HEK293T (cell line): ENCODE results near the gene ACBD3.

Source experiments
- CTCF ChIA-PET: fragments of 350-600 bp; formaldehyde crosslinking; extraction: SDS; loops from one replicate; lab custom pipeline; 2021; ENCODE audit warnings: antibody characterized with exemption, inconsistent platforms; lab: Yijun Ruan, JAX
- POLR2A ChIA-PET: fragments of 350-600 bp; formaldehyde crosslinking; extraction: SDS; loops from one replicate; lab custom pipeline; 2020; ENCODE audit warnings: antibody characterized with exemption, inconsistent platforms; lab: Yijun Ruan, JAX
- DNase-seq: peaks from one replicate; pipeline ENCODE4 v3.0.0; 2012; ENCODE audit warnings: mixed read lengths; ENCODE audit errors: extremely low spot score
- ARNT ChIP-seq: fragments of 450-650 bp; IDR thresholded peaks from 2 replicates; pipeline ENCODE4 v1.6.1; 2017; ENCODE audit warnings: mild to moderate bottlenecking
- BHLHE40 ChIP-seq: fragments of 450-650 bp; IDR thresholded peaks from 2 replicates; pipeline ENCODE4 v1.6.1; 2016; ENCODE audit warnings: mild to moderate bottlenecking, moderate library complexity, borderline replicate concordance
- CTBP1 ChIP-seq: fragments of 450-650 bp; IDR thresholded peaks from 2 replicates; pipeline ENCODE4 v1.6.1; 2016; ENCODE audit warnings: borderline replicate concordance
- ELF4 ChIP-seq: fragments of 450-650 bp; IDR thresholded peaks from 2 replicates; pipeline ENCODE4 v1.6.1; 2017; ENCODE audit warnings: antibody characterized with exemption
- FOXA1 ChIP-seq: fragments of 450-650 bp; IDR thresholded peaks from 2 replicates; pipeline ENCODE4 v1.6.1; 2016; ENCODE audit warnings: mild to moderate bottlenecking
- FOXK2 ChIP-seq: fragments of 450-650 bp; IDR thresholded peaks from 2 replicates; pipeline ENCODE4 v1.6.1; 2016; ENCODE audit warnings: mild to moderate bottlenecking
- FOXM1 ChIP-seq: fragments of 450-650 bp; IDR thresholded peaks from 2 replicates; pipeline ENCODE4 v1.6.1; 2017; ENCODE audit warnings: mild to moderate bottlenecking, borderline replicate concordance
- HDGF ChIP-seq: fragments of 450-650 bp; IDR thresholded peaks from 2 replicates; pipeline ENCODE4 v1.6.1; 2017; ENCODE audit warnings: antibody characterized with exemption, borderline replicate concordance
- L3MBTL2 ChIP-seq: fragments of 450-650 bp; conservative IDR thresholded peaks from 2 replicates; pipeline ENCODE4 v1.6.1; 2016; ENCODE audit warnings: mild to moderate bottlenecking
- LEF1 ChIP-seq: fragments of 450-650 bp; IDR thresholded peaks from 2 replicates; pipeline ENCODE4 v1.6.1; 2017; ENCODE audit warnings: mild to moderate bottlenecking, borderline replicate concordance
- NFRKB ChIP-seq: fragments of 450-650 bp; IDR thresholded peaks from 2 replicates; pipeline ENCODE4 v1.6.1; 2016; ENCODE audit warnings: mild to moderate bottlenecking, moderate library complexity
- SP1 ChIP-seq: fragments of 450-650 bp; IDR thresholded peaks from 2 replicates; pipeline ENCODE4 v1.6.1; 2017
- SUZ12 ChIP-seq: fragments of 450-650 bp; IDR thresholded peaks from 2 replicates; pipeline ENCODE4 v1.6.1; 2016; ENCODE audit warnings: mild to moderate bottlenecking
- TARDBP ChIP-seq: fragments of 450-650 bp; IDR thresholded peaks from 2 replicates; pipeline ENCODE4 v1.6.1; 2016
- ZNF384 ChIP-seq: fragments of 450-650 bp; IDR thresholded peaks from 2 replicates; pipeline ENCODE4 v1.6.1; 2016
- TF ChIP-seq, protein P1 (sequence below): fragments of 450-650 bp; IDR thresholded peaks from 2 replicates; pipeline ENCODE4 v1.6.1; 2016

ACBD3 gene

DNA sequence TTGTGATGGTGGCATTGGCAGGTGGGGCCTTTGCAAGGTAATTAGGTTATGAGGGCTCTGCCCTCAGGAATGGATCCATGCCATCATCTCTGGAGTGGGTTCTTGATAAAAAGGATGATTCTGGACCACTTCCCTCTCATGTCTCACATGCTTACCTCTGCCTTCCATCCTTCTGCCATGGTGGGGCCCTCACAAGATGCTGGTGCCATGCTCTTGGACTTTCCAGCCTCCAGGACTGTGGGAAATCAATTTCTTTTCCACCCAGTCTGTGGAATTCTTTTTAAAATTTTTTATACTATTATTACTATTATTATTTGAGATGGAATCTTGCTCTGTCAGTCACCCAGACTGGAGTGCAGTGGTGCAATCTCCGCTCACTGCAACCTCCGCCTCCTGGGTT, 57.3 kb downstream of the ACBD3 start:
- POLR2A ChIA-PET: no interaction called here
- TF ChIP-seq TARDBP (no peak), FOXK2 (no peak), LEF1 (no peak), ELF4 (no peak), L3MBTL2 (no peak), HDGF (no peak), SP1 (no peak), ZNF384 (no peak), FOXA1 (no peak), FOXM1 (no peak), NFRKB (no peak), BHLHE40 (no peak), ARNT (no peak), SUZ12 (no peak), CTBP1 (no peak)
- TF ChIP-seq, protein P1, sequence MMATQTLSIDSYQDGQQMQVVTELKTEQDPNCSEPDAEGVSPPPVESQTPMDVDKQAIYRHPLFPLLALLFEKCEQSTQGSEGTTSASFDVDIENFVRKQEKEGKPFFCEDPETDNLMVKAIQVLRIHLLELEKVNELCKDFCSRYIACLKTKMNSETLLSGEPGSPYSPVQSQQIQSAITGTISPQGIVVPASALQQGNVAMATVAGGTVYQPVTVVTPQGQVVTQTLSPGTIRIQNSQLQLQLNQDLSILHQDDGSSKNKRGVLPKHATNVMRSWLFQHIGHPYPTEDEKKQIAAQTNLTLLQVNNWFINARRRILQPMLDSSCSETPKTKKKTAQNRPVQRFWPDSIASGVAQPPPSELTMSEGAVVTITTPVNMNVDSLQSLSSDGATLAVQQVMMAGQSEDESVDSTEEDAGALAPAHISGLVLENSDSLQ: no peak
- CTCF ChIA-PET: interaction anchor here (1.1 to 1.6 kb wide), 2 partner anchors 68 to 204 kb away, joined by 3 to 7 read pairs; no protein-coding TSS in a partner anchor
- DNase-seq: no peak

DNA sequence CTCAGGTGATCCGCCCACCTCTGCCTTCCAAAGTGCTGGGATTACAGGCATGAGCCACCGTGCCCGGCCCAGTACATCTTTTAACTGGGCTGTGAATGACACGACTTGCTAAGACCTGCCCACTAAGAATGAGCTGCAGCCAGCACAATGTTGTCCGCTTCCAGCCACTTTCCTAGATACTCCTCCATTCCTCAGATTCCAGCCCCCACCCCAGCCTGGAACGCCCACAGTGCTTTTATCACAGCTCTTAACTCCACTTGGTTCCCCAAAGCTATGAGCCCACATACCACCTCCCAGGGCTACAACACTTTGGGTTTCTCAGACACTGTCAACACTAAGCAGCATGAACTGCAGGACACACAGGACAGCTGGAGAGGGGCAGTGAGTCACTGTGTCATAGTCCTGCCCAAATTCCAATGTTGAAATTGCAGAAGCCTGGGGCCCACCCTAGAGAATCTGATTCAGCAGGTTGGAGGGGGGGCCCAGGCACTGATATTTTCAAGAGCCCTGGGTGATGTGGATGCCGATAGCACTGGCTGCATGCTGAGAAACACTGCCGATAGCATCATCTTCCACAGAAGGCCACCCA, 58.0 kb downstream of the ACBD3 start:
- TF ChIP-seq FOXA1 (no peak), FOXK2 (no peak), BHLHE40 (no peak)
- ChIA-PET POLR2A (interaction anchor here (0.9 to 1.1 kb wide), 2 partner anchors 38 to 280 kb away, joined by 3 read pairs; partner anchors contain the start of gene PARP1), CTCF (interaction anchor here (0.6 to 1.6 kb wide), 3 partner anchors 29 to 205 kb away, joined by 3 to 7 read pairs (median 4); no protein-coding TSS in a partner anchor)
- DNase-seq: no peak

DNA sequence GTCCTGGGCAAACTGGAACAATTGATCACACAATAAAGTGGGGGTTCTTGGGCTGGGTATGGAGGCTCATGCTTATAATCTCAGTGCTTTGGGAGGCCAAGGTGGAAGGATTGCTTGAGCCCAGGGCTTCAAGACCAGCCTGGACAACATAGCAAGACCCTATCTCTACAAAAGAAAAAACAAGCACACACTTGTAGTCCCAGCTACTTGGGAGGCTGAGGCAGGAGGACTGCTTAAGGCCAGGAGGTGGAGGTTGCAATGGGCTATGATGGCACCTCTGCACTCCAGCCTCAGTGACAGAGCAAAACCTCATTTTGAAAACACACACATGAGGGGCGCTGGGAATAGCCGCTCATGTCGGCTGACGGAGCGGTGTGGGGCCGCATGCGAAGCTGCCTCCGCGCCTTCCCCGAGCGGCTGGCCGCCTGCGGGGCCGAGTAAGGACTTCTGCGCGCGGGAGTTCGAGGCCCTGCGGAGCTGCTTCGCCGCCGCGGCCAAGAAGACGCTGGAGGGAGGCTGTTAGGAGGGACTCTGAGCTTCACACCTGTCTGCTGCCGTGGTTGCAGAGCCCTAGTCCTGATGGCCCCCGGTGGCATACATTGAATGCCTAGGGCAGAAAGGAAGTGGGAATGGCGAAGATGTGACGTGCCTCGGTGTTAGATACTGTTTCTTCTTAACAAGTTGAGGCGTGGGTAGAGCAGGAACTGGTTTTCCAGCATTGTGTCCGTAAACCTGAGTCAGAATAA, 59.5 kb downstream of the ACBD3 start:
- DNase-seq: no peak
- POLR2A ChIA-PET: interaction anchor here (1.2 to 3.3 kb wide), 3 partner anchors 44 to 245 kb away, joined by 3 to 17 read pairs (median 3); partner anchors contain the start of genes H3-3A and TMEM63A
- TF ChIP-seq SUZ12 (no peak), FOXM1 (no peak), CTBP1 (no peak), ZNF384 (no peak), ELF4 (no peak), TARDBP (no peak), FOXK2 (no peak), LEF1 (no peak), HDGF (no peak), NFRKB (no peak), BHLHE40 (no peak)
- TF ChIP-seq, protein P1: no peak
- CTCF ChIA-PET: interaction anchor here (3.7 kb wide), 1 partner anchor 205 kb away, joined by 42 read pairs; no protein-coding TSS in a partner anchor

GRCh38 chr1:226125831-226126230, 60.7 kb downstream of the ACBD3 start:
- POLR2A ChIA-PET: interaction anchor here (0.7 to 4.5 kb wide), 8 partner anchors 15 to 244 kb away, joined by 3 to 32 read pairs (median 4); partner anchors contain the start of genes H3-3A, LIN9 and TMEM63A
- CTCF ChIA-PET: interaction anchor here (0.7 to 3.7 kb wide), 53 partner anchors 8 to 618 kb away, joined by 3 to 42 read pairs (median 4); partner anchors contain the start of genes H3-3A and PARP1
- no peak for DNase-seq
- no peak for TF ChIP-seq ZNF384
- TF ChIP-seq SP1: no peak
- TF ChIP-seq TARDBP: no peak
- TF ChIP-seq ARNT: no peak

GRCh38 chr1:226125097-226125630, 61.4 kb downstream of the ACBD3 start:
- POLR2A ChIA-PET: interaction anchor here (0.7 to 4.5 kb wide), 7 partner anchors 14 to 243 kb away, joined by 3 to 32 read pairs (median 5); partner anchors contain the start of genes H3-3A, LIN9 and TMEM63A
- CTCF ChIA-PET: interaction anchor here (0.7 to 3.7 kb wide), 52 partner anchors 8 to 617 kb away, joined by 3 to 42 read pairs (median 4); partner anchors contain the start of genes H3-3A and PARP1
- peak; percentile 93 for DNase-seq
- TF ChIP-seq HDGF (peak; percentile 70; the same call in 1 of the 2 replicates), NFRKB (no peak)

DNA sequence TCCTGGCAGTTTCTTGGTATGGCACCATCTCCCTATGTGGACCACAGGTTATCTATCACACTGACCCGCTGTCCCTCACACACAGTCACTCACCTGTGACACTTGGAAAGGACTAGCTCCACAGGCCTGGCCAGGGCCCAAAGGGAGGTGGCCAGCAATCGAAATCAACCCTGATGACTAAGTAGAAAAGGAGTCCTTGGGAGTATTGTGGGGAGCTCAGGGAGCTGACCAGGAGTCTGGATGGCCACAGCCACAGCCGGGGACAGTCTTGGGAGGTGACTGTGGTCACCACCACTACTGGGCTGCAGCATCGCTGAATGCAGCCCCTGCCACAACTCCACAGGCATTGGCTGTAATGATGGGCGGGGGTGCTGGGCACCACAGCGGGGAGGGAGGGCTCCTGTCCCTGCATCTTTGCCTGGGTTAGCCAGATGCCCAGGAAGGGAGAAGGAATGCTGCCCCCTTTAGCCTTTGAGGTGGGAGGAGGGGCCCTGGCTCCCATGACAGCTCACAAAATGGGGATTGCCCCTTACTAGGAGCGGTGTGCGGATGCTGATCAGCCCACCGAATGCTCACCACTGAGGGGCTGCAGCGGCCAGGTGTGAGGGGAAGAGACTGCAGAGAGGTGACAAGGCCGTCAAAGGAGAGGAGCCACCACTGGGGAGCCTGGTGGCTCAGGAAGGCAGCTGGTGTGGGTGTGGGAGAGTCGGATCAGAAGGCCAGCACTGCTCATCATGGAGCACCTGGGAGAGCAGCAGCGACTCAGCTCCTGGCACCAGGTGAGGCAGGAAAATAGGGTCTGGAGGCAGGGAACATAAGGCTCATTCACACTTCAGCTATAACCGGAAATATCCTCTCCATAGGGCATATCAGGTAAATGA, 62.7 kb downstream of the ACBD3 start:
- TF ChIP-seq TARDBP: no peak
- no peak for TF ChIP-seq ELF4
- TF ChIP-seq L3MBTL2: no peak
- TF ChIP-seq FOXK2: no peak
- no peak for TF ChIP-seq SP1
- TF ChIP-seq LEF1: no peak
- no peak for TF ChIP-seq BHLHE40
- no peak for TF ChIP-seq NFRKB
- TF ChIP-seq ZNF384: no peak
- TF ChIP-seq FOXA1: no peak
- TF ChIP-seq, protein P1: no peak
- TF ChIP-seq CTBP1: no peak
- TF ChIP-seq SUZ12: no peak
- no peak for TF ChIP-seq ARNT
- no peak for TF ChIP-seq FOXM1
- no peak for TF ChIP-seq HDGF
- CTCF ChIA-PET: interaction anchor here (0.6 to 3.7 kb wide), 12 partner anchors 8 to 477 kb away, joined by 3 to 42 read pairs (median 4); no protein-coding TSS in a partner anchor
- peak; percentile 5 for DNase-seq
- POLR2A ChIA-PET: interaction anchor here (0.8 to 8.0 kb wide), 9 partner anchors 9 to 186 kb away, joined by 3 to 49 read pairs (median 7); partner anchors contain the start of genes H3-3A, LIN9 and SDE2
